ENCODE data around the gene ADAMTS17.

The ADAMTS17 gene

DNA sequence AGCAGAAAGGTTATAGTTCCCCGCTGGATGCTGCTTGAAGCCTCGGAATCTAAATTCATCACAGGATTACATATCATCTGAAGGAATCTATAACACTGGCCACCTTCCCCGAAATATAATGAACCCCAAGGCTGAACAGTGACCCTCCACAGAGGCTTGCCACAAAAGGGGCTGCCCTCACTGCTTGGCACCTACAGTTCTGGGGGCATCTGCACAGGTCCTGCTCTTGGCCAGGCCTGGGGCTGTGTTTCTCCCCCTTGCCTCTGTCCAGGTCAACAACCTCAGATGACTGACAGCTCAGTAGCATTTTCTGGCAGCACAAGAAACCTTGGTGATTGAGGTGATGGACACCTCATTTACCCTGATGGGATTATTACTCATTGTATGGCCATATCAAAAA, 1.5 kb upstream of the ADAMTS17 start:
- Histone ChIP-seq H4K8ac (ENCODE audit: low read depth, low read length) (no peak overlapping the region), H3K27me3 (ENCODE audit: insufficient read depth, low read length) (peaks cover 19% of the 10 kb centered on the region), H4K12ac (ENCODE audit: low read depth, low read length) (no peak overlapping the region), H3K9me3 (ENCODE audit: insufficient read depth, low read depth, low read length) (peaks cover 7% of the 10 kb centered on the region), H3K23ac (ENCODE audit: low read length) (no peak overlapping the region), H2BK12ac (ENCODE audit: low read length) (no peak overlapping the region), H3K27ac (ENCODE audit: low read depth, low read length) (no peak overlapping the region), H3K4me2 (ENCODE audit: low read length) (no peak overlapping the region), H2AK5ac (ENCODE audit: low read length) (no peak overlapping the region), H3K4ac (ENCODE audit: low read depth, low read length) (no peak overlapping the region), H4K91ac (ENCODE audit: low read depth, low read length) (no peak overlapping the region), H2BK5ac (ENCODE audit: low read depth, low read length, poor library complexity) (no peak overlapping the region), H3K4me3 (ENCODE audit: low read depth, low read length) (no peak overlapping the region), H3K14ac (ENCODE audit: low read length) (no peak overlapping the region), H2BK120ac (ENCODE audit: insufficient read depth, low read length, poor library complexity) (no peak overlapping the region), H3K79me1 (ENCODE audit: low read length) (no peaks in the 10 kb centered on the region), H3K36me3 (ENCODE audit: control insufficient read depth in 1 of 2, insufficient read depth in 2 of 2, low read length in 2 of 2) (no peaks in the 10 kb centered on the region), H3K18ac (ENCODE audit: low read length) (no peak overlapping the region), H3K9ac (ENCODE audit: low read length) (no peak overlapping the region), H2AFZ (ENCODE audit: insufficient read depth, low read length, poor library complexity) (no peak overlapping the region), H3K79me2 (ENCODE audit: control insufficient read depth, insufficient read depth, low read length, poor library complexity) (no peaks in the 10 kb centered on the region), H3K4me1 (ENCODE audit: control insufficient read depth in 1 of 2, insufficient read depth in 2 of 2, low read length in 2 of 2) (peaks cover 2 to 9% of the 10 kb centered on the region in 2 experiments)
- no peak for DNase-seq
- no CpG with 5 or more reads among the region's 3 CpGs for WGBS (ENCODE audit: extremely low coverage, insufficient coverage, insufficient read length)

DNA sequence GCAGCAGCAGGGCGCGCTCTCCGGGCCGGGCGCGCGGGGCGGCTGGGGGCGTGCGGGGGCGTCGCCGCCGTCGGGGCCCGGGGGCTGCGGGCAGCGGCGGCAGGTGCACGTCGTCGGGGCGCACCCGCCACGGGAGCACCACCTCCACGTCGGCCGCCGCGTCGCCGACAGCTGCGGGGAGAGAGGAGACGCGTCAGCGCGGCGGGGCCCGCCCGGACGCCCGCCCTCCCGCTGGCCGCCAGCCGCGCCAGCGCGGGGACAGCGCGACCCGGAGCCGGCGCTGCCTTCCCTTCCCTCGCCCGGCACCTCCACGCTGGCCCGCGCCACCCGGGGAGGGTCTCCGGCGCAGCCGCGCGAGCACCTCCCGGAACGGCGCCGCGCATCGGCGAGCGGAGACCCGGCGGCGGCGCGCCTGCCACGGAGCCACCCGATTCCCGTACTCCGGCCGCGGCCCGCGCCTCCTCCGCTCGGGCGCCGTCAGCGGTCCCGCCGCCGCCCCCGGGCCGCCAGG, 481 bp downstream of the ADAMTS17 start:
- Histone ChIP-seq H3K4me1 (ENCODE audit: control insufficient read depth in 1 of 2, insufficient read depth in 2 of 2, low read length in 2 of 2) (peaks cover 2 to 9% of the 10 kb centered on the region in 2 experiments), H2AFZ (ENCODE audit: insufficient read depth, low read length, poor library complexity) (peak overlapping the region; percentile 50), H3K27ac (ENCODE audit: low read depth, low read length) (no peak overlapping the region), H3K79me1 (ENCODE audit: low read length) (no peaks in the 10 kb centered on the region), H3K4ac (ENCODE audit: low read depth, low read length) (no peak overlapping the region), H3K4me2 (ENCODE audit: low read length) (peak overlapping the region; percentile 85), H3K9me3 (ENCODE audit: insufficient read depth, low read depth, low read length) (peaks cover 7% of the 10 kb centered on the region), H3K18ac (ENCODE audit: low read length) (no peak overlapping the region), H2AK5ac (ENCODE audit: low read length) (no peak overlapping the region), H4K12ac (ENCODE audit: low read depth, low read length) (no peak overlapping the region), H2BK12ac (ENCODE audit: low read length) (no peak overlapping the region), H3K27me3 (ENCODE audit: insufficient read depth, low read length) (peaks cover 19% of the 10 kb centered on the region), H3K14ac (ENCODE audit: low read length) (no peak overlapping the region), H4K8ac (ENCODE audit: low read depth, low read length) (no peak overlapping the region), H2BK120ac (ENCODE audit: insufficient read depth, low read length, poor library complexity) (no peak overlapping the region), H3K4me3 (ENCODE audit: low read depth, low read length) (peak overlapping the region; percentile 67), H3K36me3 (ENCODE audit: control insufficient read depth in 1 of 2, insufficient read depth in 2 of 2, low read length in 2 of 2) (no peaks in the 10 kb centered on the region), H3K79me2 (ENCODE audit: control insufficient read depth, insufficient read depth, low read length, poor library complexity) (no peaks in the 10 kb centered on the region), H4K91ac (ENCODE audit: low read depth, low read length) (no peak overlapping the region), H2BK5ac (ENCODE audit: low read depth, low read length, poor library complexity) (no peak overlapping the region), H3K23ac (ENCODE audit: low read length) (no peak overlapping the region), H3K9ac (ENCODE audit: low read length) (no peak overlapping the region)
- no peak for DNase-seq
- no CpG with 5 or more reads among the region's 95 CpGs for WGBS (ENCODE audit: extremely low coverage, insufficient coverage, insufficient read length)

DNA sequence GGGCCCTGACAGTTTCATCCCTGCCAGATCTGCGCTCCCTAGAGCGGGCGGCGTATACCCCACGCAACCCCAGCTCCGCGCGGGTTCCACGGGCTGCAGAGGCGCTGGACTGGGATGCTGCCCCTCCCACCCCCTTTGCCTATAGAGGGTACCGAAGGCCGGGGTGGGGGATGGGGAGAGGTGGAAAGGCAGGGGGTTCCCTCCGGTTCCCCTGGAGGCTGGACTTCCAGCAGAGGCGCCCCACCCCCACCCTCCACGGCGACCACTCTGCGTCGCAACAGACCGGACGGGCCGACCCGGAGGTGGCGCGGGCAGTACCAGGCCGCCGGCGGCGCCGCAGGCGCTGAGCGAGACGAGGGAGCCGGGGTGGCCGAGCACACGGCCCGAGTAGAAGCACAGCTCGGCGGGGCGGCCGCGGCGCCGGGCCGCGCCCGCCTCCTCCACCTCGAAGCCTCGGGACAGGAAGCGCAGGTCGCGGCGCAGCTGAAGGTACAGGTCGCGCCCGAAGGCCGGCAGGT, 995 bp downstream of the ADAMTS17 start:
- H3K79me1 ChIP-seq (ENCODE audit: low read length): no peaks in the 10 kb centered on the region
- H3K79me2 ChIP-seq (ENCODE audit: control insufficient read depth, insufficient read depth, low read length, poor library complexity): no peaks in the 10 kb centered on the region
- no peak overlapping the region for H2BK5ac ChIP-seq (ENCODE audit: low read depth, low read length, poor library complexity)
- no CpG with 5 or more reads among the region's 56 CpGs for WGBS (ENCODE audit: extremely low coverage, insufficient coverage, insufficient read length)
- no peak overlapping the region for H3K4me3 ChIP-seq (ENCODE audit: low read depth, low read length)
- H3K9ac ChIP-seq (ENCODE audit: low read length): no peak overlapping the region
- no peak overlapping the region for H4K91ac ChIP-seq (ENCODE audit: low read depth, low read length)
- H3K27me3 ChIP-seq (ENCODE audit: insufficient read depth, low read length): peaks cover 19% of the 10 kb centered on the region
- no peak overlapping the region for H2BK12ac ChIP-seq (ENCODE audit: low read length)
- no peak overlapping the region for H4K8ac ChIP-seq (ENCODE audit: low read depth, low read length)
- no peak overlapping the region for H2BK120ac ChIP-seq (ENCODE audit: insufficient read depth, low read length, poor library complexity)
- H3K23ac ChIP-seq (ENCODE audit: low read length): no peak overlapping the region
- H3K4me1 ChIP-seq (ENCODE audit: control insufficient read depth in 1 of 2, insufficient read depth in 2 of 2, low read length in 2 of 2): peaks cover 2 to 7% of the 10 kb centered on the region in 2 experiments
- H2AFZ ChIP-seq (ENCODE audit: insufficient read depth, low read length, poor library complexity): no peak overlapping the region
- no peak overlapping the region for H2AK5ac ChIP-seq (ENCODE audit: low read length)
- no peak overlapping the region for H3K14ac ChIP-seq (ENCODE audit: low read length)
- no peak for DNase-seq
- H4K12ac ChIP-seq (ENCODE audit: low read depth, low read length): no peak overlapping the region
- H3K36me3 ChIP-seq (ENCODE audit: control insufficient read depth in 1 of 2, insufficient read depth in 2 of 2, low read length in 2 of 2): no peaks in the 10 kb centered on the region
- peaks cover 4% of the 10 kb centered on the region for H3K9me3 ChIP-seq (ENCODE audit: insufficient read depth, low read depth, low read length)
- no peak overlapping the region for H3K4ac ChIP-seq (ENCODE audit: low read depth, low read length)
- no peak overlapping the region for H3K18ac ChIP-seq (ENCODE audit: low read length)
- peak overlapping the region; percentile 85 for H3K4me2 ChIP-seq (ENCODE audit: low read length)
- no peak overlapping the region for H3K27ac ChIP-seq (ENCODE audit: low read depth, low read length)

DNA sequence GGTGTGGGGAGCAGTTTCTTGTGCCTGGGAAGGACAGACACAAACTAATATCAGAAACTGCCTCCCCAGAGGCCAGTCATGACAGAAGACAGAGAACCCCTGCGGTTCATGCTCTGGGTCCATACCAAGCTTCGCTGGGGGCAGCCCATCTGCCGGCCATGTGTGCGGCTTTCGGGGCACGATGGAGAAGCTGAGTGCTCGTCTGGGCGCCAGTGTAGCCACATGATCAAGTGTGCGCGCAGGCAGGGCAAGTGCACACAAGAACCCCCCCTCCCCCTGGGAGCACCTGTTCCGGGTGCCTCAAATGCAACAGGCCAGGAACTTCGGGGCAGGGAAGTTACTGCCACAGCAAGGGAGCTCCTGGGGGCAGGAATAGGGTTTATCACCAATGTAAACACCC, 1.8 kb downstream of the ADAMTS17 start:
- Histone ChIP-seq H4K8ac (ENCODE audit: low read depth, low read length) (no peak overlapping the region), H3K27ac (ENCODE audit: low read depth, low read length) (no peak overlapping the region), H2AFZ (ENCODE audit: insufficient read depth, low read length, poor library complexity) (no peak overlapping the region), H4K91ac (ENCODE audit: low read depth, low read length) (no peak overlapping the region), H3K4me3 (ENCODE audit: low read depth, low read length) (no peak overlapping the region), H3K79me2 (ENCODE audit: control insufficient read depth, insufficient read depth, low read length, poor library complexity) (no peaks in the 10 kb centered on the region), H2BK5ac (ENCODE audit: low read depth, low read length, poor library complexity) (no peak overlapping the region), H3K9ac (ENCODE audit: low read length) (no peak overlapping the region), H3K9me3 (ENCODE audit: insufficient read depth, low read depth, low read length) (peaks cover 3% of the 10 kb centered on the region), H2BK12ac (ENCODE audit: low read length) (no peak overlapping the region), H3K36me3 (ENCODE audit: control insufficient read depth in 1 of 2, insufficient read depth in 2 of 2, low read length in 2 of 2) (no peaks in the 10 kb centered on the region), H2BK120ac (ENCODE audit: insufficient read depth, low read length, poor library complexity) (no peak overlapping the region), H4K12ac (ENCODE audit: low read depth, low read length) (no peak overlapping the region), H2AK5ac (ENCODE audit: low read length) (no peak overlapping the region), H3K27me3 (ENCODE audit: insufficient read depth, low read length) (peaks cover 19% of the 10 kb centered on the region), H3K4me1 (ENCODE audit: control insufficient read depth in 1 of 2, insufficient read depth in 2 of 2, low read length in 2 of 2) (peaks cover 2 to 6% of the 10 kb centered on the region in 2 experiments), H3K4me2 (ENCODE audit: low read length) (no peak overlapping the region), H3K14ac (ENCODE audit: low read length) (no peak overlapping the region), H3K4ac (ENCODE audit: low read depth, low read length) (no peak overlapping the region), H3K23ac (ENCODE audit: low read length) (no peak overlapping the region), H3K18ac (ENCODE audit: low read length) (no peak overlapping the region), H3K79me1 (ENCODE audit: low read length) (no peaks in the 10 kb centered on the region)
- no peak for DNase-seq
- no CpG with 5 or more reads among the region's 12 CpGs for WGBS (ENCODE audit: extremely low coverage, insufficient coverage, insufficient read length)
